CD14-positive monocyte (primary cell): Measurements from ENCODE around the gene TSC22D1. TPM values are rescaled to one million over a fixed set of nuclear protein-coding genes. Genes with fewer than 3 reads are reported as not detected.

ENCODE experiments used
- DNase-seq, 3 donors: peaks; one replicate each; pipeline ENCODE4 v3.0.0-alpha.2; 2011 to 2022
- H2AFZ ChIP-seq: 2 replicates; pipeline ENCODE4 v1.6.0; 2012; ENCODE audit warnings: mild to moderate bottlenecking, low read depth, low read length, inconsistent platforms; ENCODE audit not compliant: insufficient read depth, poor library complexity, severe bottlenecking
- H3K27ac ChIP-seq, 2 donors: 1 replicate in 1 of 2; 2 replicates in 1 of 2; pipeline ENCODE4 v1.5.1; 2012 to 2013; ENCODE audit warnings: low read length in 2 of 2, control low read depth in 1 of 2, inconsistent platforms in 1 of 2, low read depth in 1 of 2, mild to moderate bottlenecking in 1 of 2
- H3K27me3 ChIP-seq, 2 donors: one replicate each; pipeline versions ENCODE4 v1.6.0 to v1.6.1; 2011 to 2013; ENCODE audit warnings: low read length in 2 of 2; ENCODE audit not compliant: control insufficient read depth in 2 of 2, insufficient read depth in 2 of 2
- H3K36me3 ChIP-seq, 2 donors: replicated peaks in 1 of 2; 1 replicate in 1 of 2; 2 replicates in 1 of 2; pipeline versions ENCODE4 v1.5.1 to v1.6.1; 2012 to 2013; ENCODE audit warnings: low read length in 2 of 2, control low read depth in 1 of 2, inconsistent platforms in 1 of 2, mild to moderate bottlenecking in 1 of 2; ENCODE audit not compliant: insufficient read depth in 2 of 2, control insufficient read depth in 1 of 2
- H3K4me1 ChIP-seq, 2 donors: 1 replicate in 1 of 2; 2 replicates in 1 of 2; pipeline versions ENCODE4 v1.5.1 to v1.6.1; 2012 to 2013; ENCODE audit warnings: low read length in 2 of 2, control low read depth in 1 of 2, inconsistent platforms in 1 of 2, mild to moderate bottlenecking in 1 of 2, moderate library complexity in 1 of 2; ENCODE audit not compliant: insufficient read depth in 2 of 2, control insufficient read depth in 1 of 2
- H3K4me2 ChIP-seq: replicated peaks from 2 replicates; pipeline ENCODE3; 2012; ENCODE audit warnings: low read length, moderate library complexity, mild to moderate bottlenecking; ENCODE audit not compliant: poor library complexity, severe bottlenecking; ENCODE audit errors: extremely low read depth
- H3K4me3 ChIP-seq, 3 experiments: fragments of 200-600 bp in 1 of 3; sonication (generic) in 1 of 3; replicated peaks in 1 of 3; 1 replicate in 2 of 3; 2 replicates in 1 of 3; pipeline ENCODE4 v1.5.1; 2011 to 2013; ENCODE audit warnings: low read length in 3 of 3, mild to moderate bottlenecking in 3 of 3, control low read depth in 2 of 3, low read depth in 2 of 3, inconsistent platforms in 1 of 3, moderate library complexity in 1 of 3
- H3K79me2 ChIP-seq: 2 replicates; pipeline ENCODE4 v1.6.0; 2012; ENCODE audit warnings: mild to moderate bottlenecking, control low read depth, inconsistent platforms, low read length, moderate library complexity; ENCODE audit not compliant: insufficient read depth
- H3K9ac ChIP-seq: 2 replicates; pipeline ENCODE4 v1.6.0; 2017; ENCODE audit warnings: low read length, mild to moderate bottlenecking; ENCODE audit not compliant: insufficient read depth, poor library complexity, severe bottlenecking
- H3K9me3 ChIP-seq, 2 donors: replicated peaks in 1 of 2; 1 replicate in 1 of 2; 2 replicates in 1 of 2; pipeline versions ENCODE4 v1.5.1 to v1.6.1; 2012 to 2013; ENCODE audit warnings: low read length in 2 of 2, control low read depth in 1 of 2; ENCODE audit not compliant: control insufficient read depth in 1 of 2, insufficient read depth in 1 of 2
- H4K20me1 ChIP-seq: 2 replicates; pipeline ENCODE4 v1.6.0; 2012; ENCODE audit warnings: mild to moderate bottlenecking, low read length, control low read depth, moderate library complexity; ENCODE audit not compliant: insufficient read depth
- H3K27ac Mint-ChIP-seq, 7 donors: one replicate each; pipeline ENCODE4 v1.8.0; 2020; ENCODE audit warnings: mild to moderate bottlenecking in 7 of 7, mixed read lengths in 7 of 7, moderate library complexity in 6 of 7, inconsistent platforms in 2 of 7
- H3K27me3 Mint-ChIP-seq, 3 donors: one replicate each; pipeline ENCODE4 v1.8.0; 2021 to 2022; ENCODE audit warnings: low read depth in 3 of 3, mild to moderate bottlenecking in 3 of 3, mixed read lengths in 3 of 3, moderate library complexity in 3 of 3, inconsistent platforms in 1 of 3
- H3K36me3 Mint-ChIP-seq, 2 donors: one replicate each; pipeline ENCODE4 v1.8.0; 2020; ENCODE audit warnings: mixed read lengths in 2 of 2, inconsistent platforms in 1 of 2, mild to moderate bottlenecking in 1 of 2
- H3K4me1 Mint-ChIP-seq: one replicate; pipeline ENCODE4 v1.8.0; 2020; ENCODE audit warnings: mild to moderate bottlenecking, mixed read lengths
- H3K4me3 Mint-ChIP-seq, 2 donors: one replicate each; pipeline ENCODE4 v1.8.0; 2020; ENCODE audit warnings: mild to moderate bottlenecking in 2 of 2, mixed read lengths in 2 of 2, moderate library complexity in 1 of 2
- H3K9me3 Mint-ChIP-seq, 7 donors: one replicate each; pipeline ENCODE4 v1.8.0; 2020 to 2022; ENCODE audit warnings: mixed read lengths in 7 of 7, mild to moderate bottlenecking in 6 of 7, moderate library complexity in 6 of 7, inconsistent platforms in 2 of 7
- CTCF ChIP-seq: fragments of 200-600 bp; IDR thresholded peaks from one replicate; pipeline ENCODE4 v1.8.0; 2022; ENCODE audit warnings: antibody characterized with exemption, mild to moderate bottlenecking
- WGBS: methylation state at CpG from one replicate; pipeline ENCODE4 v1.1.5; 2013; ENCODE audit warnings: missing lambda C conversion rate; ENCODE audit not compliant: insufficient coverage; 5-methylcytosine and 5-hydroxymethylcytosine counted together
- intact Hi-C, 2 donors: fragments of 100-400 bp; cut with micrococcal nuclease; formaldehyde crosslinking; loops; one replicate each; pipeline versions ENCODE4 v1.15.0 to v1.15.1; 2023
- polyA plus RNA-seq, 3 donors: library from polyadenylated mRNA; depleted of rRNA in 1 of 3; unstranded in 2 of 3; stranded (reverse) in 1 of 3; fragments of 300-500 nt in 2 of 3; fragments of >200 nt in 1 of 3; fragmentation: Illumina TruSeq in 2 of 3; gene quantifications; 1 replicate in 2 of 3; 2 replicates in 1 of 3; pipeline ENCODE4 v1.2.3, GENCODE V29; 2012 to 2021

TSC22D1 gene
- polyA plus RNA-seq, 3 donors: 1.9 to 10.4 (median 3.1) TPM

- Histone ChIP-seq H3K4me3 (no peak overlapping the region), H3K4me1 (no peaks in the 10 kb centered on the region), H3K36me3 (no peaks in the 10 kb centered on the region), H3K9ac (no peak overlapping the region), H3K27ac (no peak overlapping the region), H3K79me2 (no peaks in the 10 kb centered on the region), H4K20me1 (no peaks in the 10 kb centered on the region), H3K9me3 (no peaks in the 10 kb centered on the region), H2AFZ (no peak overlapping the region), H3K4me2 (no peak overlapping the region), H3K27me3 (no peaks in the 10 kb centered on the region)
- Mint-ChIP-seq H3K27me3 (no peaks in the 10 kb centered on the region), H3K9me3 (peaks cover 0 to 3% (median 0%) of the 10 kb centered on the region in 7 donors), H3K27ac (peak overlapping the region in 1 of 7 donors; percentile 46), H3K4me3 (no peak overlapping the region), H3K4me1 (no peaks in the 10 kb centered on the region), H3K36me3 (no peaks in the 10 kb centered on the region)
- 100% methylated on average over 1 of the region's 4 CpGs for WGBS
- no peak for DNase-seq
- intact Hi-C loops: no loop called here
- TF ChIP-seq CTCF: no peak
Measured at GRCh38 chr13:44465318-44465717, 110.8 kb downstream of the TSC22D1 start.

- no peak for TF ChIP-seq CTCF
- Mint-ChIP-seq H3K4me3 (no peak overlapping the region), H3K27ac (no peak overlapping the region), H3K4me1 (no peaks in the 10 kb centered on the region), H3K9me3 (peaks cover 0 to 7% (median 2%) of the 10 kb centered on the region in 7 donors), H3K36me3 (no peaks in the 10 kb centered on the region), H3K27me3 (no peaks in the 10 kb centered on the region)
- Histone ChIP-seq H4K20me1 (no peaks in the 10 kb centered on the region), H3K4me2 (no peak overlapping the region), H3K79me2 (no peaks in the 10 kb centered on the region), H3K4me3 (no peak overlapping the region), H2AFZ (no peak overlapping the region), H3K4me1 (no peaks in the 10 kb centered on the region), H3K27me3 (no peaks in the 10 kb centered on the region), H3K36me3 (no peaks in the 10 kb centered on the region), H3K27ac (no peak overlapping the region), H3K9me3 (peaks cover 0 to 4% of the 10 kb centered on the region in 2 donors), H3K9ac (no peak overlapping the region)
- intact Hi-C loops: no loop called here
- WGBS: no CpG with 5 or more reads among the region's 1 CpG
- DNase-seq: no peak
Measured at GRCh38 chr13:44464471-44464870, 111.7 kb downstream of the TSC22D1 start.
